ENCODE data around the gene C2orf42.

C2orf42 gene

GRCh38 chr2:70192516-70192915 lies 1.7 kb upstream of the C2orf42 start:
- TF ChIP-seq CTCF (IDR thresholded peaks at IDR 0.05), result no peak

DNA sequence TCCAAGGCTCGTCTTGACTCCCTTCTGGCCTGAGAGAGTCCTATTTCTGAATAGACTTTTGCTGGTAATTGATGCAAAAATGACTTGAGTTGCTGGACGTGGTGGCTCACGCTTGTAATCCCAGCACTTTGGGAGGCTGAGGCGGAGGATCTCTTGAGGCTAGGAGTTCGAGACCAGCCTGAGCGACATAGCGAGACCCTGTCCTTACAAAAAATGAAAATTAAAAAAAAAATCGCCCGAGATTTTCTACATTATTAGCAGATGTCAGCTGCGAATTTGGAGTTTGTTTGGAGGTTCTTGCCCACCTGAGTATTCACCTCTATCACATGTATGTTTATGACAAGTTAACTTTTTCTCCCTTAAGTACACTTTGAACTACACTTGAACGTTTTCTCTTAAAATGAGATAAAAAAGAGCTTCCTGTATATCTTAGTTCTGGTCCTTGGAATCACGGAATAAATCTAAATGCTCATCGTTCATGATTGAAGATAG lies 471 bp upstream of the C2orf42 start:
- no peak for TF ChIP-seq CTCF (IDR thresholded peaks at IDR 0.05)

- TF ChIP-seq CTCF (IDR thresholded peaks at IDR 0.05), result no peak
Observed at GRCh38 chr2:70188460-70188859, 2.4 kb downstream of the C2orf42 start.

GRCh38 chr2:70182689-70183088 lies 8.1 kb downstream of the C2orf42 start:
- TF ChIP-seq CTCF (IDR thresholded peaks at IDR 0.05), result no peak

GRCh38 chr2:70181363-70181956 lies 9.4 kb downstream of the C2orf42 start:
- TF ChIP-seq CTCF (IDR thresholded peaks at IDR 0.05), result no peak

GRCh38 chr2:70173520-70173919 lies 17.3 kb downstream of the C2orf42 start:
- no peak for TF ChIP-seq CTCF (IDR thresholded peaks at IDR 0.05)

GRCh38 chr2:70161069-70161534 lies 29.7 kb downstream of the C2orf42 start:
- no peak for TF ChIP-seq CTCF (IDR thresholded peaks at IDR 0.05)

GRCh38 chr2:70160545-70160944 lies 30.3 kb downstream of the C2orf42 start:
- no peak for TF ChIP-seq CTCF (IDR thresholded peaks at IDR 0.05)

Data from LNCAP (cell line).